HFF-Myc (cell line): ENCODE measurements around the gene ANK3.

Source experiments
- DNase-seq: peaks from one replicate; pipeline ENCODE4 v3.0.0-alpha.2; 2011; ENCODE audit warnings: low read depth; ENCODE audit errors: extremely low read depth
- H3K4me3 ChIP-seq: replicated peaks from 2 replicates; pipeline ENCODE4 v1.5.1; 2011; ENCODE audit warnings: low read depth, mild to moderate bottlenecking, control low read depth, low read length
- CTCF ChIP-seq: IDR thresholded peaks from 2 replicates; pipeline ENCODE4 v1.5.1; 2012; ENCODE audit warnings: mild to moderate bottlenecking, low read depth, low read length, control low read depth; ENCODE audit errors: missing control alignments

Gene ANK3

DNA sequence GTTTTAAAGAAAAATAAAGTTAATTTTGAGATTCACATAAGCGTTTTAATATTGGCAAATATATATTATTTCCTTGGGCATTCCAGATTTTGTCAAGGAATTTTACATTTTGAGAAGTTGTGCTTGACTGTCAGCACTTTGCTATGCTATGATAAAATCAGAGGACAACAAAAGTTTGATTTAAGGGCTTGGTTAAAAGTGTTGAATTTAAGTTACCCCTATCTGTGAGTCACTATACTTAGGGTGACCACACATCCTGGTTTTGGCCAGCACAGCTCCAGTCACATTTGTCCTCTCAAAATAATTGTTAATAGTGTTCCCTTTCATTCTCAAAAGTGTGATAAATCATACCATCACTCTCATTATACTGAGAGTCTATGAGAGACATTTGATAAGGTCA is 34.2 kb upstream of the ANK3 start:
- no peak overlapping the region for H3K4me3 ChIP-seq
- no peak for DNase-seq
- TF ChIP-seq CTCF: no peak

DNA sequence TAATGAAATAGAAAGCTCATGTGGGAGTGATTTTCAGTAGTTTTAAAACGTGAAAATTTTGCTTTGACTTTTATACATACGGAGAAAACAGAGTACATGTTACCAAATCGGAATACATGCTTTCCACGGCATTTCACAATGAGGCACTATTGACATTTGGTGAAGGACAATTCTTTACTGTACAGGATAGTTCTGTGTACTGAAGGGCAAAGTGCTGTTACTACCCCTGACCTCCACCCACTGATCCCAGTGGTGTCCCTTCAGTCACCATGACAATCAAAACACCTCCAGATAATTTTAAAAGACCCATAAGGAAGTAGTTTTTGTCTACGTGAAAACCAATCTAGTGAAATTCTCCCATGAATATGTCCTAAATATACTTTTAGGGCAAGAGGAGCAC is 33.1 kb upstream of the ANK3 start:
- H3K4me3 ChIP-seq: no peak overlapping the region
- TF ChIP-seq CTCF: no peak
- DNase-seq: no peak

- TF ChIP-seq CTCF: no peak
- H3K4me3 ChIP-seq: no peak overlapping the region
- no peak for DNase-seq
Measured at GRCh38 chr10:60420991-60421894, 31.6 kb upstream of the ANK3 start.

GRCh38 chr10:60419249-60419648 is 29.6 kb upstream of the ANK3 start:
- H3K4me3 ChIP-seq: no peak overlapping the region
- no peak for TF ChIP-seq CTCF
- DNase-seq: no peak

- no peak overlapping the region for H3K4me3 ChIP-seq
- no peak for TF ChIP-seq CTCF
- DNase-seq: no peak
Measured at GRCh38 chr10:60417901-60418300, 28.2 kb upstream of the ANK3 start.

GRCh38 chr10:60417024-60417423 is 27.3 kb upstream of the ANK3 start:
- no peak for DNase-seq
- no peak for TF ChIP-seq CTCF
- H3K4me3 ChIP-seq: no peak overlapping the region
